GM12878 (cell line): Measurements from ENCODE around the gene COMMD6. TPM values are rescaled to one million over a fixed set of nuclear protein-coding genes. Genes with fewer than 3 reads are reported as not detected.

Experiments
- ATAC-seq: fragments of 200-7000 bp; cut with Tn5 transposase; 3 replicates; pipeline ENCODE4 v1.9.1; 2020; ENCODE audit warnings: mild to moderate bottlenecking, moderate library complexity
- BruUV-seq: library from RNA; stranded (reverse); fragments of 400-500 nt; replicated peaks from 2 replicates; lab custom pipeline; 2021; lab: Mats Ljungman, UMichigan
- CTCF ChIA-PET: fragments of 300-600 bp; sonication (Branson Sonifier 250); formaldehyde crosslinking; extraction: SDS; loops from one replicate; lab custom pipeline; 2021; ENCODE audit warnings: inconsistent platforms; lab: Yijun Ruan, JAX
- POLR2A ChIA-PET: fragments of 350-600 bp; formaldehyde crosslinking; extraction: SDS; loops from one replicate; lab custom pipeline; 2021; ENCODE audit warnings: inconsistent platforms; lab: Charles Lee
- RAD21 ChIA-PET: fragments of 300-600 bp; sonication (Branson Sonifier 250); formaldehyde crosslinking; loops from one replicate; lab custom pipeline; 2023; ENCODE audit warnings: antibody characterized with exemption; ENCODE audit not compliant: unreplicated experiment; lab: Charles Lee
- SMC1A ChIA-PET: fragments of 300-600 bp; sonication (Branson Sonifier 250); formaldehyde crosslinking; loops from one replicate; lab custom pipeline; 2023; ENCODE audit not compliant: unreplicated experiment, uncharacterized antibody; lab: Charles Lee
- DNase-seq: peaks from one replicate; pipeline ENCODE4 v3.0.0-alpha.2; 2011; ENCODE audit warnings: low read depth, low spot score
- FAIRE-seq: peaks from 3 replicates; lab custom pipeline; 2011; peaks lifted over from hg19 to GRCh38; lab: Jason Lieb, UNC
- H2AFZ ChIP-seq: 2 replicates; pipeline ENCODE4 v1.6.0; 2011; ENCODE audit warnings: low read depth, low read length, control low read depth; ENCODE audit not compliant: control insufficient read depth
- H3K27ac ChIP-seq: 2 replicates; pipeline ENCODE4 v1.5.1; 2011; ENCODE audit warnings: control low read depth; ENCODE audit not compliant: control insufficient read depth, insufficient read depth
- H3K27me3 ChIP-seq, 2 experiments: replicated peaks in 1 of 2; 2 replicates each; pipeline versions ENCODE4 v1.6.0 to v1.6.1; 2011; ENCODE audit warnings: low read length in 1 of 2; ENCODE audit not compliant: control insufficient read depth in 2 of 2, insufficient read depth in 2 of 2
- H3K36me3 ChIP-seq, 2 experiments: 2 replicates each; pipeline ENCODE4 v1.5.1; 2011; ENCODE audit warnings: low read length in 1 of 2; ENCODE audit not compliant: control insufficient read depth in 2 of 2, insufficient read depth in 2 of 2
- H3K4me1 ChIP-seq: 2 replicates; pipeline ENCODE4 v1.6.1; 2011; ENCODE audit warnings: mild to moderate bottlenecking, low read length, moderate library complexity, mixed read lengths; ENCODE audit not compliant: control insufficient read depth, insufficient read depth
- H3K4me2 ChIP-seq: 2 replicates; pipeline ENCODE4 v1.6.0; 2011; ENCODE audit warnings: control low read depth; ENCODE audit not compliant: control insufficient read depth, insufficient read depth
- H3K4me3 ChIP-seq: fragments of 200-600 bp; sonication (generic); 2 replicates; pipeline ENCODE4 v1.5.1; 2016
- H3K79me2 ChIP-seq: 2 replicates; pipeline ENCODE4 v1.6.0; 2011; ENCODE audit warnings: low read length; ENCODE audit not compliant: control insufficient read depth, insufficient read depth
- H3K9ac ChIP-seq: 2 replicates; pipeline ENCODE4 v1.8.0; 2011; ENCODE audit warnings: low read length, control low read depth, mixed read lengths; ENCODE audit not compliant: control insufficient read depth, insufficient read depth
- H3K9me3 ChIP-seq: replicated peaks from 3 replicates; pipeline ENCODE4 v1.5.1; 2011; ENCODE audit warnings: mild to moderate bottlenecking, low read length; ENCODE audit not compliant: control insufficient read depth, insufficient read depth
- H4K20me1 ChIP-seq: 2 replicates; pipeline ENCODE4 v1.6.0; 2011; ENCODE audit not compliant: control insufficient read depth, insufficient read depth
- ATF2 ChIP-seq: IDR thresholded peaks from 2 replicates; pipeline ENCODE4 v1.6.1; 2012; ENCODE audit warnings: low read length, inconsistent platforms
- RUNX3 ChIP-seq: IDR thresholded peaks from 2 replicates; pipeline ENCODE4 v1.6.1; 2012; ENCODE audit warnings: low read length, inconsistent platforms
- SPI1 ChIP-seq: IDR thresholded peaks from 2 replicates; pipeline ENCODE4 v1.6.1; 2011; ENCODE audit warnings: low read depth, mild to moderate bottlenecking, low read length, moderate library complexity, borderline replicate concordance; ENCODE audit not compliant: insufficient read depth
- WGBS: methylation state at CpG from one replicate; pipeline ENCODE4 v1.1.6; 2016; ENCODE audit warnings: low lambda C conversion rate; ENCODE audit not compliant: insufficient replicate concordance, insufficient coverage; ENCODE audit errors: missing lambda C conversion rate; 5-methylcytosine and 5-hydroxymethylcytosine counted together
- in situ Hi-C: fragments of 300-500 bp; cut with MboI; formaldehyde crosslinking; loops from 9 replicates; pipeline ENCODE4 v1.14.3; 2018; ENCODE audit warnings: mixed read lengths
- intact Hi-C: fragments of 100-400 bp; cut with micrococcal nuclease; formaldehyde crosslinking; loops from one replicate; pipeline ENCODE4 v1.14.2; 2022; ENCODE audit not compliant: unreplicated experiment
- polyA plus RNA-seq, 11 experiments: library from polyadenylated mRNA; depleted of rRNA in 4 of 11; unstranded in 6 of 11; stranded (reverse) in 5 of 11; fragments of >200 nt; fragmentation: Nextera tagmentation in 4 of 11; fragmentation: Illumina TruSeq in 1 of 11; extraction: Ambion mirVana in 4 of 11; extraction: Trizol in 1 of 11; gene quantifications; 1 replicate in 1 of 11; 2 replicates in 10 of 11; pipeline versions ENCODE4 v1.2.1 to v1.2.3, GENCODE V29; 2011 to 2016; ENCODE audit warnings: inconsistent platforms in 2 of 11, missing spikeins in 2 of 11, low read depth in 1 of 11
- total RNA-seq, 4 experiments: library from RNA; depleted of rRNA in 3 of 4; stranded (reverse); fragments of >200 nt in 3 of 4; fragmentation: Illumina TruSeq in 1 of 4; extraction: Trizol in 1 of 4; gene quantifications; 2 replicates each; pipeline versions ENCODE4 v1.2.1 to v1.2.3, GENCODE V29; 2013 to 2021

COMMD6 gene
- total and polyA plus RNA-seq, 10 of the 15 experiments (the other 5 are each of a cell fraction or from before 2014, with no cell fraction given), result 127 to 509 (median 247) TPM

DNA sequence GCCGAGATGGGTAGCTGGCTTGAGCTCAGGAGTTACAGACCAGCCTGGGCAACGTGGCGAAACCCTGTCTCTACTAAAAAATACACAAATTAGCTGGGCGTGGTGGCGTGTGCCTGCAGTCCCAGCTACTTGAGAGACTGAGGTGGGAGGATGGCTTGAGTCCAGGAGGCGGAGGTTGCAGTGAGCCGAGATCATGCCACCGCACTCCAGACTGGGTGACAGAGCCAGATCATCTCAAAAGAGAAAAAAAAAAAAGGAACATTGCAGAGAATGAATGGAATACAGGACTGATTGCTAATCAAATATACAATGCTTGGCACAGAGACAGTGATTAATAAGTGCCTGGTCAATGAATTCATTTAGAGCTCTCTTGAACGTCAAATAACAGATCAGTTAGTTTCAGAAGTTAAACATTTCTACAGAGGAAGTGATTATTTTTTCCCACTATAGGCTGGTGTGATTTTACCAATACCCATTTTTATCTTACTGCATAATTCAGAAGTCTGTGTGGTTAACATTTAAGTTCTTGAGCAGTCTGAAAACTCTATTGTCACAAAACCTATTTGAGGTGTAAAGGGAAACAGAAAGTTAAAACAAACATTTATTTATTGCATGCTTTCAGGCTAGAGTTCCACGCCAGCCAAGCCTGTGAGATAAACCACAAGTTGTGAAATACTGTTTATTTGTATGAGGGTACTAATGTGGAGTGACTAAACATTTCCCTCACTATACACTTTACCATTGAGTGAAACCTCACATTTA is 48.0 kb downstream of the COMMD6 start (continued):
- TF ChIP-seq ATF2, result no peak

DNA sequence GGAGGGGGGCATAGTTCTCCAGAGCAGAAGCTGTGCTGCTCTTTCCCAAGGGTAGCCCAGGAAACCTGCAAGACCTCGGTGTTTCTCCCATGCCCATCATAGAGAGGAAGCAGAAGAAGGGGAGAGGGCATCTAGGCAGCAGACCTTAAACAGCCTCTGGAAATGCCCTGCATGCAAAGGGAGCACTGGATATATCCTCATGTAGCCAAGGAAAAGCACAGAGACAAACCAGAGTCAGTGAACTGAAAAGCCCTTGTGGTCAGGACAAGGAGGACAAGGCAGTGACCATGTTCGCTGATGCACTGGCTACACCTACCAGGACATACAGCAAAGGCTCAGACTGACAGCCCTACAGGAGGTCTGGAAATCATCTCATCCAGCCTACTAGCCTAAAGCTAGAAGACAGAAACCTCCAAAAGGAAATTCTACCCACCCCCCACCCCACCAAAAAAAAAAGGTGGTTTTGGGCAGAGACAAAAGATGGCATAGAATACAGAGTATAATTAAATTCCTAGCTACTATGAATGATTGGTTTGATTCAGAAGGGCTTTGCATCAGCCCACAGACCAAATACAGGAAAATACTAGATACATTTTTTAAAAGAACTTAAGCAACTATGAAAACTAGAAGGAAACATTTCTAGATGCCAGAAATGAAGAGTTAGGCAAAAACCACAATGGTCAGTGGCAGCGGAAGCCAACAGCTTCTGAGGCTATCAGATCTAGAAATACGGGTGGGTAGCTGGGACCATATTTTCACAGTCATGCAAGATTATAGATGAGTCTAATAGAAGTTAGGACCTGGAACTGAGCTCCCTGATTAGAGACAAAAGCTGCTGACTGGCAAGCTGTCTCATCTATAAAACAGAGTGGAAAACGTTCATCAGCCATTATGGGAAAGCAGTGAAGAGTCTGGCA is 51.2 kb downstream of the COMMD6 start:
- H3K9ac ChIP-seq, result no peak overlapping the region
- no TSS peak for BruUV-seq
- ChIA-PET SMC1A (interaction anchor here (0.6 to 5.7 kb wide), 17 partner anchors 9 to 1197 kb away, joined by 3 to 75 read pairs (median 4); no protein-coding TSS in a partner anchor), POLR2A (interaction anchor here (1.0 kb wide), 1 partner anchor 17 kb away, joined by 3 read pairs; no protein-coding TSS in a partner anchor), RAD21 (interaction anchor here (0.5 to 1.7 kb wide), 5 partner anchors 9 to 185 kb away, joined by 3 to 7 read pairs (median 4); no protein-coding TSS in a partner anchor), CTCF (interaction anchor here (0.5 to 2.6 kb wide), 10 partner anchors 10 to 126 kb away, joined by 3 to 8 read pairs (median 4); no protein-coding TSS in a partner anchor)
- ATAC-seq, result no peak
- no peak overlapping the region for H3K27ac ChIP-seq
- H3K79me2 ChIP-seq, result peaks cover 5% of the 10 kb centered on the region
- H3K36me3 ChIP-seq, result no peaks in the 10 kb centered on the region
- no peaks in the 10 kb centered on the region for H4K20me1 ChIP-seq
- H2AFZ ChIP-seq, result no peak overlapping the region
- FAIRE-seq, result peak; percentile 31
- in situ Hi-C loops (loop anchor here (5.0 kb wide), 1 partner anchor 114 kb away; no protein-coding TSS in a partner anchor), intact Hi-C loops (no loop called here)
- no peaks in the 10 kb centered on the region for H3K27me3 ChIP-seq
- H3K4me2 ChIP-seq, result no peak overlapping the region
- no peaks in the 10 kb centered on the region for H3K9me3 ChIP-seq
- 44% methylated on average over 5 of the region's 5 CpGs for WGBS
- peak; percentile 56 for TF ChIP-seq RUNX3
- TF ChIP-seq SPI1, result no peak
- no peak for DNase-seq
- H3K4me1 ChIP-seq, result peaks cover 5% of the 10 kb centered on the region
- no peak overlapping the region for H3K4me3 ChIP-seq
